SK-N-SH treated with all-trans-retinoic acid at 6 μM for 48 hours (cell line): ENCODE measurements around the gene DAGLA.

Source experiments
- ATAC-seq: fragments of 200-7000 bp; cut with Tn5 transposase; 3 replicates; pipeline ENCODE4 v1.9.1; 2020; ENCODE audit warnings: mild to moderate bottlenecking, moderate library complexity
- ARNTL ChIP-seq: fragments of 450-650 bp; formaldehyde crosslinking; IDR thresholded peaks from 2 replicates; pipeline ENCODE4 v1.5.0; 2020; ENCODE audit warnings: low read depth, mild to moderate bottlenecking, moderate library complexity, borderline replicate concordance
- BACH2 ChIP-seq: fragments of 250-450 bp; sonication (Bioruptor Pico); IDR thresholded peaks from 2 replicates; pipeline ENCODE4 v1.9.0; 2021; ENCODE audit warnings: mild to moderate bottlenecking, borderline replicate concordance
- CREB5 ChIP-seq: fragments of 250-450 bp; sonication (Bioruptor Pico); IDR thresholded peaks from 2 replicates; pipeline ENCODE4 v1.5.1; 2020; ENCODE audit warnings: low read depth, mild to moderate bottlenecking, moderate library complexity
- CSDC2 ChIP-seq: fragments of 250-450 bp; sonication (Bioruptor Pico); IDR thresholded peaks from 2 replicates; pipeline ENCODE4 v1.5.0; 2020; ENCODE audit warnings: mild to moderate bottlenecking, moderate library complexity
- CSRNP3 ChIP-seq: fragments of 250-450 bp; sonication (Bioruptor Pico); IDR thresholded peaks from 2 replicates; pipeline ENCODE4 v1.5.1; 2021; ENCODE audit warnings: mild to moderate bottlenecking, moderate library complexity
- ESRRG ChIP-seq: fragments of 250-450 bp; sonication (Bioruptor Pico); IDR thresholded peaks from 2 replicates; pipeline ENCODE4 v1.6.1; 2021; ENCODE audit warnings: mild to moderate bottlenecking
- OSR1 ChIP-seq: fragments of 250-450 bp; sonication (Bioruptor Pico); IDR thresholded peaks from 2 replicates; pipeline ENCODE4 v1.8.0; 2022; ENCODE audit warnings: moderate library complexity, mild to moderate bottlenecking, inconsistent platforms
- POU6F1 ChIP-seq: fragments of 250-450 bp; sonication (Bioruptor Pico); IDR thresholded peaks from 2 replicates; pipeline ENCODE4 v1.8.0; 2021; ENCODE audit warnings: low read depth, mild to moderate bottlenecking, moderate library complexity, borderline replicate concordance
- PPARA ChIP-seq: fragments of 250-450 bp; sonication (Bioruptor Pico); IDR thresholded peaks from 2 replicates; pipeline ENCODE4 v1.5.0; 2020; ENCODE audit warnings: mild to moderate bottlenecking, borderline replicate concordance
- RARB ChIP-seq: fragments of 250-450 bp; sonication (Bioruptor Pico); IDR thresholded peaks from 2 replicates; pipeline ENCODE4 v1.8.0; 2021; ENCODE audit warnings: mild to moderate bottlenecking, moderate library complexity
- SNAI2 ChIP-seq: fragments of 250-450 bp; sonication (Bioruptor Pico); IDR thresholded peaks from 2 replicates; pipeline ENCODE4 v1.5.0; 2020; ENCODE audit warnings: mild to moderate bottlenecking, moderate library complexity
- TCF4 ChIP-seq: fragments of 250-450 bp; sonication (Bioruptor Pico); IDR thresholded peaks from 2 replicates; pipeline ENCODE4 v1.8.0; 2021; ENCODE audit warnings: mild to moderate bottlenecking, moderate library complexity, borderline replicate concordance
- TOX ChIP-seq: fragments of 250-450 bp; sonication (Bioruptor Pico); IDR thresholded peaks from 2 replicates; pipeline ENCODE4 v1.8.0; 2021; ENCODE audit warnings: mild to moderate bottlenecking, moderate library complexity, borderline replicate concordance
- TSHZ2 ChIP-seq: fragments of 250-450 bp; sonication (Bioruptor Pico); IDR thresholded peaks from 2 replicates; pipeline ENCODE4 v1.5.0; 2020; ENCODE audit warnings: mild to moderate bottlenecking, moderate library complexity
- ZC3H10 ChIP-seq: fragments of 250-450 bp; sonication (Bioruptor Pico); IDR thresholded peaks from 2 replicates; pipeline ENCODE4 v1.5.1; 2021; ENCODE audit warnings: mild to moderate bottlenecking, moderate library complexity
- ZFP3 ChIP-seq: fragments of 250-450 bp; sonication (Bioruptor Pico); IDR thresholded peaks from 2 replicates; pipeline ENCODE4 v1.5.0; 2020; ENCODE audit warnings: mild to moderate bottlenecking, moderate library complexity
- ZNF565 ChIP-seq: fragments of 450-650 bp; formaldehyde crosslinking; conservative IDR thresholded peaks from 2 replicates; pipeline ENCODE4 v1.5.0; 2020; ENCODE audit warnings: low read depth, mild to moderate bottlenecking, moderate library complexity
- TF ChIP-seq, protein P1 (sequence below): fragments of 250-450 bp; sonication (Bioruptor Pico); IDR thresholded peaks from 2 replicates; pipeline ENCODE4 v1.8.0; 2020; ENCODE audit warnings: mild to moderate bottlenecking, moderate library complexity, borderline replicate concordance

The DAGLA gene

GRCh38 chr11:61704838-61705237, 24.6 kb downstream of the DAGLA start:
- TF ChIP-seq CREB5 (CRISPR knock-in tag) (no peak), TCF4 (CRISPR knock-in tag) (no peak), POU6F1 (CRISPR knock-in tag) (no peak), BACH2 (CRISPR knock-in tag) (no peak), PPARA (CRISPR knock-in tag) (no peak), ARNTL (no peak), TSHZ2 (CRISPR knock-in tag) (no peak), CSRNP3 (no peak), ESRRG (CRISPR knock-in tag) (no peak), RARB (CRISPR knock-in tag) (no peak), CSDC2 (CRISPR knock-in tag) (no peak)
- no peak for ATAC-seq

DNA sequence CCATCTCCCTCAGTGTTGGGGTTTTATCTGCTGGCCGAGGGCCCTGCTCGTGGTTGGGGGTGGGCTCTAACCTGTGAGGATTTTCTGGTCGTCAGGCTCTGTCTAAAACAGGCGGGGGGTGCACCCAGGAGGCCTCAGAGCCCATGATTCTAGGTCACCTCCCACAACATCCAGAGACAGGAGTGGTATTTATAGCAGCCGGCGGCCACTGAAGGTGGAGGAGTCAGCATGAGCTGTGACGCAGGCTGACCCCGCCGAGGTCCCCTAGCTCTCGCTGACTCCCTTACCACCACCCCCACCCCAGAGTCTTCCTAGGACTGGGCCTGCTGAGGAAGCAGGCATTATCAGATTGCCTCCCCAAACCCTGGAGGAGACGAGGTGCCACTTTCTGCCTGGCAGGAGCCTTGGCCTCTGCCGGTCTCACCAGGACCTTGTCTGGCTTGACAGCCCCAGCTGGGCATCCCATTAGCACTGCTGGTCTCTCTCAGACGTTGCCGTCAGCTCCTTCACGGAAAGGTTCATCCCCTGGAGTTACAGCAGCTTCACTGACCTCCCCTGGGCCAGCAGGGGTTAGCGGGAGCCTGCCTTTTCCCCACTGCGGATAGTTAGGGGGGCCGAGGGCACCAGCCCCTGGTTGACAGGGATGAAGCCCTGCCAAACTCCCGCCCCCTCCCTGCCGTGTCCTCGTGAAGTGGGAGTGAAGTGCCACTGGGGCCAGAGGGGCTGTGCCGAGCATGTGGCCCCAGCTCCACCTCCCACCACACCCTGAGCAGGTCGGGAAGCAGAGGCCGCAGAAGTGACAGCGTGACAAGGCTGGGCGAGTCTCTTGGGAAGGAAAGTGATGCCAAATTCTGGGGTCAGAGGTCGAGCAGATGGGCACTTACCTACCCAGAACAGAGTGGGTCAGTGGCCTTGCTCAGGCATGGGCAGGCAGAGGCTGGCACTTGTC, 26.5 kb downstream of the DAGLA start:
- ATAC-seq: no peak
- TF ChIP-seq TSHZ2 (CRISPR knock-in tag): no peak
- no peak for TF ChIP-seq SNAI2 (CRISPR knock-in tag)
- no peak for TF ChIP-seq PPARA (CRISPR knock-in tag)
- no peak for TF ChIP-seq ZC3H10
- TF ChIP-seq TOX: no peak
- no peak for TF ChIP-seq RARB (CRISPR knock-in tag)
- no peak for TF ChIP-seq OSR1 (CRISPR knock-in tag)
- TF ChIP-seq, protein P1, sequence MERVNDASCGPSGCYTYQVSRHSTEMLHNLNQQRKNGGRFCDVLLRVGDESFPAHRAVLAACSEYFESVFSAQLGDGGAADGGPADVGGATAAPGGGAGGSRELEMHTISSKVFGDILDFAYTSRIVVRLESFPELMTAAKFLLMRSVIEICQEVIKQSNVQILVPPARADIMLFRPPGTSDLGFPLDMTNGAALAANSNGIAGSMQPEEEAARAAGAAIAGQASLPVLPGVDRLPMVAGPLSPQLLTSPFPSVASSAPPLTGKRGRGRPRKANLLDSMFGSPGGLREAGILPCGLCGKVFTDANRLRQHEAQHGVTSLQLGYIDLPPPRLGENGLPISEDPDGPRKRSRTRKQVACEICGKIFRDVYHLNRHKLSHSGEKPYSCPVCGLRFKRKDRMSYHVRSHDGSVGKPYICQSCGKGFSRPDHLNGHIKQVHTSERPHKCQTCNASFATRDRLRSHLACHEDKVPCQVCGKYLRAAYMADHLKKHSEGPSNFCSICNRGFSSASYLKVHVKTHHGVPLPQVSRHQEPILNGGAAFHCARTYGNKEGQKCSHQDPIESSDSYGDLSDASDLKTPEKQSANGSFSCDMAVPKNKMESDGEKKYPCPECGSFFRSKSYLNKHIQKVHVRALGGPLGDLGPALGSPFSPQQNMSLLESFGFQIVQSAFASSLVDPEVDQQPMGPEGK: no peak
- no peak for TF ChIP-seq ZNF565 (CRISPR knock-in tag)
- TF ChIP-seq CSDC2 (CRISPR knock-in tag): no peak
- no peak for TF ChIP-seq CREB5 (CRISPR knock-in tag)
- no peak for TF ChIP-seq BACH2 (CRISPR knock-in tag)
- no peak for TF ChIP-seq ZFP3 (CRISPR knock-in tag)
